Medulla oblongata (tissue), 1 donor: ENCODE results near the gene CASP9.
"Not testable (repeated sequence)": the region's sequence is repeated elsewhere in the genome, so short reads cannot be mapped to it uniquely, and the experiment has no call there.

ENCODE experiments used
- DNase-seq: peaks from one replicate; pipeline ENCODE4 v3.0.0-alpha.2; 2015; ENCODE audit errors: extremely low spot score

The CASP9 gene

DNA sequence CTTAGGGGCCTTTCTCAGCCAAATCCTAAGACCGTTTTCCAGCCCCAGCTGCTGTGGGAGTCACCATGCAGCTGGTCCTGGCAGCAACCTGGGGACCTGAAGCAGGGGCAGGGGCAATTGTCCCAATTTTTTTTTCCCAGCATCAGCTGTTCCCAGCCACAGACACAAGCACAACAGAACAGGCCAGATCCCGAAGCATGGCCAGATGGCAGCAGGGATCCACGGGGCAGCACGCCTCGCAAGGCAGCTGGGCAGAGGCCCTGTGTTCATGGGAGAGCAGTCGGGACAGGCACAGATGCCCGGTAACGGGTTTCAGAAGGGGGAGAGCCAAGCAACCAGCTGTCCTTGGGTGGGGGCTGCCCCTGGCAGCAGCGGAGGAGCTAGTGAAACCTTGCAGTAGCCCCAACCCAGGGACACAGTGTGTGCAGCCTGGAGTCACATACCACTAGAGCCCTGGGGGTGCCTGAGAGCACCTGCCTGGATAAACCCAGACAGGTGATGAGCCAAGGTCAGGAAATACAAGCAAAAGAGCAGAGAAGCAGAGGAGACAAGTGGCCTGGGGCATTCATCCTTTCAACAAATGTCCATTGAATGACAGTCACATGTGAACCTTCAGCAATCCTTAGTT is 54.1 kb downstream of the CASP9 start:
- peak; percentile 21 for DNase-seq

- DNase-seq, result no peak
Measured at GRCh38 chr1:15469361-15469760, 54.7 kb downstream of the CASP9 start.

DNA sequence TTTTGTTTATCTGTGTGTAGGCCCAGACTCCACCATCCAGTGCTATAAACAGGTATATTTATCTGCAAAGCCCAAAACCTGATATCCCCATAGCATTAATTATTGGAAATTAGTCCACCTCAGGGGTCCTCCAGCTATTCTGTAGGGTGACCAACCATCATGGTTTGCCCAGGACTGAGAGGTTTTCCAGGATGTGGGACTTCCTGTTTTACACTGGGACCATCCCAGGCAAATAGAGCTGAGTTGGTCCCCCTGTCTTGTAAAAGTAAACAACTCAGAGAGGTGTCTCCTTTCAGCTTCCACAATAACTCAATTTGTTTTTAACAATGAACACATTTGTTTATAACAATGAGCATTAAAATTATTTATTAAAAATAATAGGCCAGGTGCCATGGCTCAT is 55.9 kb downstream of the CASP9 start:
- no peak for DNase-seq

- not testable (repeated sequence) for DNase-seq
Measured at GRCh38 chr1:15466955-15467625, 56.9 kb downstream of the CASP9 start.

GRCh38 chr1:15465674-15466073 is 58.3 kb downstream of the CASP9 start:
- no peak for DNase-seq

DNA sequence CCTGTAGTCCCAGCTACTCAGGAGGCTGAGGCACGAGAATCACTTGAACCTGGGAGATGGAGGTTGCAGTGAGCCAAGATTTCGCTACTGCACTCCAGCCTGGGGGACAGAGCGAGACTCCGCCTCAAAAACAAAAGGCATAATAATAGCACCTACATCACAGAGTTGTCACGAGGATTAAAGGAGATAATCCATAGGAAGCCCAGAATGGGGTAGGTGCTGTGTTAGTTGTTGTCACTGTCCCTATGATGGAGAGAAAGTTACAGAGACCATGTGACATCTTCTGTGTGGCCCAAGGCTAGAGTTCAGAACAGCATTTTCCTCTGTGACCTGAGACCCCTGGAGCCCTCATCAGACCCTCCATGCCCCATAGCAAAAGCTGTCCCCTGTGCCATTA is 60.1 kb downstream of the CASP9 start:
- DNase-seq, result not testable (repeated sequence)

DNA sequence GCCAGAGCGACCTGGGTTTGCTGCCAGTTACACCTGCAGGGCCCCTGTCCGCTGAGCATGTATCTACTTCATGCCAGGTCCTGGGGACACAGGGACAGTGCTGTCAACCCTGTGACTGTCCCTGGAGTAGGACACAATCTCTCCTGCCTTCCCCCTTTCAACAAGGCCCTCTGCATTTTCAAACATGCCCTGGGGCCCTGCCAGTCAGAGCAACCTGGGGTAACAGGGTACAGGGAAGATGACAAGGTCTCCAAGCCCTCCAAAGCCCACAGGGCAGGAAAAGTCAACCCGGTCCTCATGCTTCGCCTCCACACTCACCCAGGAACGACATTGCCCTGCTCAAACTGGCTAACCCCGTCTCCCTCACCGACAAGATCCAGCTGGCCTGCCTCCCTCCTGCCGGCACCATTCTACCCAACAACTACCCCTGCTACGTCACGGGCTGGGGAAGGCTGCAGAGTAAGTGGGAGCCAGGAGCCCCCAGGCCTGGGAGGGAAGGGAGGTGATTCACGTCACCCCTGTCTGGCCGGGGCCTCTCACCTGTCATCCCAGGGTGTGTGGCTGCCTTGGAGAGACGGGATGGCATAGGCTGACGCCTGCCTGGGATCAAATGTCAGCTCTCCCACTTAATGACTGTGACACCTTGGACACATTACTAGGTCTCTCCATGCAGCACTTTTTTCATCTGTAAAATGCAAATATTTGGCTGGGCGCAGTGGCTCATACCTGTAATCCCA is 60.8 kb downstream of the CASP9 start:
- not testable (repeated sequence) for DNase-seq

GRCh38 chr1:15460708-15461095 is 63.3 kb downstream of the CASP9 start:
- no peak for DNase-seq

DNA sequence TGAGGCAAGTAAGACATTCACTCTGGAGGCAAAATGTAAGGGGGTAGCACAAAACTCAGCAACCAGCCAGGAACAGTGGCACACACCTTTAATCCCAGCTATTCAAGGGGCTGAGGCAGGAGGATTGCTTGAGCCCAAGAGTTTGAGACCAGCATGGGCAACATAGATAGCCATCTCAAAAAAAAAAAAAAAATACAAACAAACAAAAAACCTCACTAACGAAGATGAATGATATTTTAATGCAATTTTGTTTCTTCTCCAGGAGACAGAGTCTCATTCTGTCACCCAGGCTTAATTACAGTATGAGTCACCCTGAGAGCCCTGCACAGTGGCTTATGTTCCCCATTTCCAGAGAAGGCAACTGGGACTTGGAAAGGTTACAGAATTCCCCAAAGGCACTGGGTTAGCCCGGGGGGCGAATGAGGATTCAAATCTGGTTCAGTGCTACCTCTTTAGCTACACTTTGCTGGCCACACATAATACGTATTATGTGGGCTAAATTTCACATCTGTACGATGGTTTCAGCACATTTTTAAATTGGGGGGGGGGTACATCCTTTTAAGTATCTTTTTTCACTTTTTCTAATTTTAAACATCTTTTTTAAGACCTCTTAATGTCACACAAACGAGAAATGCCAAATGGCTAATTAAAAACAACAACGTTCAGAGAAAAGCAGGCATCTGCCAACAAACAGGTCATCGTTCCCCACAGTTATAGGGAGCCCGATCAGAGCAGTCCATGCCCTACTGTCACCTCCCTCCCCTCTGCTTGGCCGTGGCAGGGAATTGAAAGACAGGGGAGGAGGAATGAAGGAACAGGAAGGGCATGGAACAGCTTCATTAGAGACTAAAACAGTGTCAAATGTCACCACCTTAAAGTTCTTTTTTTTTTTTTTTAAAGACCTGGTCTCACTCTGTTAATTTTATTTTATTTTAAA is 64.0 kb downstream of the CASP9 start:
- DNase-seq, result no peak

GRCh38 chr1:15458388-15458787 is 65.6 kb downstream of the CASP9 start:
- not testable (repeated sequence) for DNase-seq

DNA sequence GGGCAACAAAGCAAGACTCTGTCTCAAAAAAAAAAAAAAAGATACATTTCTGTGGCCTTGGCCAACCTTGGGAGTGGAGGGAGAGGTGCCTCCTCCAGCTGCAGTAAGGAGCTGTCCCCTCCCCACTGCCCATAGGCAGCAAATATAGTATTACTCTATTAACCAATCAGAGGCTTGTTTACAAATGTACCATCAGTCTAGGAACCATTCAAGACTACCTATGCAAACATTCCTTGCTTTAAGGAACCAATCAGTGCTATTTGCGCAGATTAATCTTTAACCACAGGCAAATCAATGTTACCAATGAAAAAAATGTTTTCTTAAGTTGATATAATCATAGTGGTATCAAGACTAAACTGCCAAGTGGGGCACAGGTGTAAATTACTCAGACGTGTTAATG is 66.4 kb downstream of the CASP9 start:
- no peak for DNase-seq

DNA sequence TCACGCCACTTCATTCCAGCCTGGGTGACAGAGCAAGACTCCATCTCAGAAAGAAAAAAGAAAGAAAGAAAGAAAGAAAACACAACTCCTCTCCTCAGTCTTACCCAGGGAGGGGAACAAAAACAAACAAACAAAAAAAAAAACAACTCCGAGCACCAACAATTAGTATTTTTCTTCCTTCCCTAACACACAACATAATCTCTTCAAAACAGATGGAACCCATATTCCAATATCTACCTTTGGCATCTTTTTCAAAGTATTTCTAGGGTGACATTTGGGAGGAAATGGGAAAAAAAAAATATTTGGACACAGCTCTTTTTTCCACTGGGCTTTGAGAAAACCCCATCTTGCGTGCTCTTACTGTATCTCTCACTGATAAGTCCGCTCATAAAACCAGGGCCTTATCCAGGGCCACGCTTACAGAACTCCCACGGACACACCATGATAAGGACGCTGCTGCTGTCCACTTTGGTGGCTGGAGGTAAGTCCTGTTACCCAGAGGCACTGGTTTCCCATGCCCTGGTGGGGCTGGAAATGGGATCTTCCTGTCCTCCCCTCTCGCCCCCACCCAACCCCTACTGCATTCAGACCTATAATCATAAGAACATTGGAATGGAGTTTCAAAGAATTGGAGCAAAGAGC is 67.6 kb downstream of the CASP9 start, which contains the start of gene CELA2A:
TSS of gene CELA2A (plus strand) at position 420 of the 642 bp plus-strand sequence. CDS start at position 442, 22 bp downstream.
- DNase-seq, result no peak

GRCh38 chr1:15455522-15455921 is 68.5 kb downstream of the CASP9 start:
- no peak for DNase-seq

- no peak for DNase-seq
Measured at GRCh38 chr1:15454256-15454655, 69.8 kb downstream of the CASP9 start.

GRCh38 chr1:15453734-15454133 is 70.3 kb downstream of the CASP9 start:
- no peak for DNase-seq

DNA sequence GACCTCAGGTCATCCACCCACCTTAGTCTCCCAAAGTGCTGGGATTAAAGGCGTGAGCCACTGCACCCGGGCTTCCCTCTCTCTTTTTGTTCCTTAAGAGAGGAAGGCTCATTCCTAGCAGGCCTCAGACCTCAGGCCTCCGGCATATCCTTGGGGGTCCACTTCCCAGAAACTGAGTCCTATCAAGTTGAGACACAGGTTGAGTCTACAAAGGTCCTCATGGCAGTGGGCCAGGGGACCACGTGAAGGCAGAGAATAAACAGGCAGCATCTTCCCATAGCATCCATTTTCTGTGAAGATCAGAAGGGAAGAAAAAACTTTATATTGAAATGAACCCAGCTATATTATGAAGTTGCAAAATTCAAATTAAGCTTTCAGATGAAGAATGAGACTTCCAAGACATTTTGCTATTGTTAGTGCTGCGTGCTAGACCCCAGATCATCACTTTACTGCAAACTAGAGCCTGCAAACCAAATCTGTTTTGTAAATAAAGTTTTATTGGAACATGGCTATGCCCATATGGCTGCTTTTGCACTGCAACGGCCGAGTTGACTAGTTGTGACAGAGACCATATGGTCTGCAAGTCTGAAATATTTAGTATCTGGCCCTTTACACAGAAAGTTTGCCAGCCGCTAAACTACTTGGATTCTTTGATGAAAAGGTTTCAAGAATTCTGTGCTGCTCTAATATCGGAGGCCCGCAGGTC is 71.0 kb downstream of the CASP9 start:
- DNase-seq, result no peak

GRCh38 chr1:15452216-15452615 is 71.8 kb downstream of the CASP9 start:
- DNase-seq, result no peak

- DNase-seq, result no peak
Measured at GRCh38 chr1:15451014-15451722, 72.8 kb downstream of the CASP9 start.

- DNase-seq, result no peak
Measured at GRCh38 chr1:15449567-15449966, 74.4 kb downstream of the CASP9 start.

DNA sequence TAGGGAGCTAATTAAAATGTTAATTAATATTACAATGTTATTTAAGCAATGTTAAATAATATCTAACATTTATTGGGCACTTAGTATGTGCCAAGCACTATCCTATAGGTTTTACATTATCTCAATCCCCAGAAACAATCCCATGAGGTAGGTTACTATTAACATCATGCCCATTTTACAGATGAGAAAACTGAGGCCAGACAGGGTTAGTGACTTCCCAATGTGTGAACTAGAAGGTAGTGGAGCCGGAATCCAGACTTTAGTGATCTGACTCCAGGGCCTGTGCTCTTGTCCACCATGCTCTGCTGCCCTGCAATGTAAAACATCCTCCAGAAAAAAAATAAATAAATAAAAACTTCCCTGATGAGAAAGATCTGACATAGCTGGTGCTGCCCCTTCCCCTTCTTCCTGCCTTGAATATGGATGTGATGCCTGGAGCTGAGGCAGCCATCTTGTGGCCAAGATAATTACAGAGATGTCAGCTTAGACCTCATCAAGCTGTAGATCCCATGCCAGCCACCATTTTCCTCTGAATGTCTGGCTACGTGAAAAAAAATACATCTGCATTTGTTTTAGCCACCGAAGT is 75.0 kb downstream of the CASP9 start:
- no peak for DNase-seq
